GM12864 (cell line): ENCODE results near the gene SOHLH1.

Experiments used
- DNase-seq: peaks from one replicate; pipeline ENCODE4 v3.0.0-alpha.2; 2011; ENCODE audit warnings: low read depth
- H3K4me3 ChIP-seq: 2 replicates; pipeline ENCODE4 v1.5.1; 2011; ENCODE audit warnings: mild to moderate bottlenecking, low read depth, low read length, control low read depth
- CTCF ChIP-seq: IDR thresholded peaks from 2 replicates; pipeline ENCODE4 v1.5.1; 2011; ENCODE audit warnings: low read depth, mild to moderate bottlenecking, moderate library complexity, low read length, control low read depth, inconsistent platforms; ENCODE audit errors: missing control alignments

The SOHLH1 gene

GRCh38 chr9:135683401-135684034 lies 15.8 kb downstream of the SOHLH1 start:
- TF ChIP-seq CTCF, result no peak

GRCh38 chr9:135681161-135681560 lies 18.1 kb downstream of the SOHLH1 start:
- TF ChIP-seq CTCF, result no peak
- no peak for DNase-seq
- no peak overlapping the region for H3K4me3 ChIP-seq

More at GRCh38 chr9:135683401-135684034, 15.8 kb downstream of the SOHLH1 start:
- no peak for DNase-seq
- H3K4me3 ChIP-seq, result no peak overlapping the region

- no peak for TF ChIP-seq CTCF
- no peak for DNase-seq
- H3K4me3 ChIP-seq, result no peak overlapping the region
These were observed 19.2 kb downstream of the SOHLH1 start for GRCh38 chr9:135680056-135680455.

GRCh38 chr9:135678236-135679017 lies 20.9 kb downstream of the SOHLH1 start:
- no peak for DNase-seq
- no peak overlapping the region for H3K4me3 ChIP-seq
- no peak for TF ChIP-seq CTCF

- DNase-seq, result no peak
- TF ChIP-seq CTCF, result no peak
- no peak overlapping the region for H3K4me3 ChIP-seq
These were observed 21.6 kb downstream of the SOHLH1 start for GRCh38 chr9:135677641-135678168.

GRCh38 chr9:135676891-135677290 lies 22.4 kb downstream of the SOHLH1 start:
- DNase-seq, result no peak
- no peak overlapping the region for H3K4me3 ChIP-seq
- no peak for TF ChIP-seq CTCF
